PC-3 (cell line): ENCODE measurements around the gene HECTD1.

Experiments used
- CTCF ChIP-seq: fragments of 300-600 bp; sonication (generic); conservative IDR thresholded peaks from 2 replicates; pipeline ENCODE4 v1.5.1; 2017; ENCODE audit warnings: antibody characterized with exemption, low read depth, mild to moderate bottlenecking, low read length
- EZH2 ChIP-seq: fragments of 300-600 bp; sonication (generic); IDR thresholded peaks from one replicate; pipeline ENCODE4 v1.6.1; 2017; ENCODE audit warnings: antibody characterized with exemption, mild to moderate bottlenecking, low read length; ENCODE audit not compliant: unreplicated experiment

GRCh38 chr14:31222834-31223233 lies 15.2 kb upstream of the HECTD1 start:
- TF ChIP-seq CTCF (no peak), EZH2 (no peak)
